Measurements from ENCODE around the gene MAN1C1.
"Not testable (repeated sequence)": the region's sequence is repeated elsewhere in the genome, so short reads cannot be mapped to it uniquely, and the experiment has no call there.

The MAN1C1 gene

GRCh38 chr1:25695090-25695770 is 78.6 kb downstream of the MAN1C1 start:
- peak; percentile 27 for DNase-seq (ENCODE audit: low spot score)
- peak overlapping the region; percentile 68 for H3K27ac ChIP-seq
- ChIA-PET CTCF (interaction anchor here (0.5 to 1.4 kb wide), 3 partner anchors 9 to 761 kb away, joined by 3 to 4 read pairs (median 3); no protein-coding TSS in a partner anchor), POLR2A (ENCODE audit: low non-redundant PET) (no interaction called here)
- no peak for TF ChIP-seq CTCF (conservative IDR thresholded peaks at IDR 0.05; ENCODE audit: low read depth)

GRCh38 chr1:25695771-25696311 is 79.2 kb downstream of the MAN1C1 start:
- CTCF ChIA-PET = interaction anchor here (1.4 kb wide), 1 partner anchor 10 kb away, joined by 3 read pairs; no protein-coding TSS in a partner anchor
- peak; percentile 78 for DNase-seq (ENCODE audit: low spot score)
- TF ChIP-seq CTCF (conservative IDR thresholded peaks at IDR 0.05; ENCODE audit: low read depth) = no peak
- peak overlapping the region; percentile 68 for H3K27ac ChIP-seq
- POLR2A ChIA-PET (ENCODE audit: low non-redundant PET) = no interaction called here

GRCh38 chr1:25696643-25697042 is 80.1 kb downstream of the MAN1C1 start:
- H3K27ac ChIP-seq; CTCF ChIA-PET; POLR2A ChIA-PET (ENCODE audit: low non-redundant PET); DNase-seq (ENCODE audit: low spot score): not testable (repeated sequence)

GRCh38 chr1:25697435-25698217 is 81.0 kb downstream of the MAN1C1 start:
- CTCF ChIA-PET = interaction anchor here (0.6 to 0.7 kb wide), 2 partner anchors 176 to 327 kb away, joined by 3 read pairs; no protein-coding TSS in a partner anchor
- DNase-seq (ENCODE audit: low spot score) = no peak

GRCh38 chr1:25698252-25698651 is 81.7 kb downstream of the MAN1C1 start:
- no peak overlapping the region for H3K27ac ChIP-seq
- ChIA-PET CTCF (no interaction called here), POLR2A (ENCODE audit: low non-redundant PET) (no interaction called here)
- no peak for TF ChIP-seq CTCF (conservative IDR thresholded peaks at IDR 0.05; ENCODE audit: low read depth)
- DNase-seq (ENCODE audit: low spot score) = no peak

More at GRCh38 chr1:25697435-25698217, 81.0 kb downstream of the MAN1C1 start:
- no peak overlapping the region for H3K27ac ChIP-seq
- TF ChIP-seq CTCF (conservative IDR thresholded peaks at IDR 0.05; ENCODE audit: low read depth) = no peak
- POLR2A ChIA-PET (ENCODE audit: low non-redundant PET) = no interaction called here

- POLR2A ChIA-PET (ENCODE audit: low non-redundant PET); H3K27ac ChIP-seq; DNase-seq (ENCODE audit: low spot score): not testable (repeated sequence)
- CTCF ChIA-PET = interaction anchor here (0.6 kb wide), 1 partner anchor 12 kb away, joined by 5 read pairs; no protein-coding TSS in a partner anchor
These were observed 82.5 kb downstream of the MAN1C1 start for GRCh38 chr1:25699059-25699458.

GRCh38 chr1:25699500-25700143 is 83.0 kb downstream of the MAN1C1 start:
- no peak for DNase-seq (ENCODE audit: low spot score)
- H3K27ac ChIP-seq = no peak overlapping the region
- no peak for TF ChIP-seq CTCF (conservative IDR thresholded peaks at IDR 0.05; ENCODE audit: low read depth)
- ChIA-PET CTCF (no interaction called here), POLR2A (ENCODE audit: low non-redundant PET) (no interaction called here)

Data from RWPE1 (cell line).